DMS 273 (cell line): ENCODE data around the gene ZMYM2.
"Not testable (repeated sequence)": the region's sequence is repeated elsewhere in the genome, so short reads cannot be mapped to it uniquely, and the experiment has no call there.

ENCODE experiments used
- DNase-seq: peaks from one replicate; lab custom pipeline; 2025; ENCODE audit not compliant: unreplicated experiment; lab: John Stamatoyannopoulos, UW

ZMYM2 gene

GRCh38 chr13:19958155-19959111, at the start of gene ZMYM2:
ZMYM2 (plus strand) TSS chr13:19958727; CDS start chr13:19993073, 34,346 bp downstream.
- peak; percentile 97 for DNase-seq

GRCh38 chr13:19910336-19911072, 48.0 kb upstream of the ZMYM2 start:
- DNase-seq = no peak

DNA sequence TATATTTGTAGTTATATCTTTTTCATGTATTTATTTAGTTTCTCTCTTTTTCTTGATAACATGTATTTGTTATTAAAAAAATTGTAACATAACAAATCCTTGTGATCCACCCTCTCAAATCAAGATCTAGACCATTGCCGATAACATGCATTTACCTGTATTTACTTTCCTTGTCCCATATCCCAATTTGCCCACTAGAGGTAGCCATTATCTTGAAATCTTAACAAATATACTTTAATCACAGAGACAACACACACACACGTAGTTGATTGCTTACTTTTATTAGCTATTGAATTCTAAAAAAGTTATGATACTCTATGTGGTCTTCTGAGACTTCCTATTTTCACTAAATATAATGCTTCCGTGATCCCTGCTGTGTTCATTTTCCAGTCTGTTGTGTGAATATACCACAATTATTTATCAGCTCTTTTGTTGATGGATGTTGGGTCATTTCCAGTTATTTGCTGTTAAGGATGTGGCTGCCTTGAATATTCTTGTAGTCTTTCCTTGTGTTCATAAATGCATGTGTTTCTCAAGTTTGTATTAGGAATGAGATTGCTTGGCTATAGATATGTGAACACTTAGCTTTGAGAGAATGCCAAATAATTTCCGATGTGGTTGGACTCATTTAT, 31.3 kb upstream of the ZMYM2 start:
- peak; percentile 43 for DNase-seq

DNA sequence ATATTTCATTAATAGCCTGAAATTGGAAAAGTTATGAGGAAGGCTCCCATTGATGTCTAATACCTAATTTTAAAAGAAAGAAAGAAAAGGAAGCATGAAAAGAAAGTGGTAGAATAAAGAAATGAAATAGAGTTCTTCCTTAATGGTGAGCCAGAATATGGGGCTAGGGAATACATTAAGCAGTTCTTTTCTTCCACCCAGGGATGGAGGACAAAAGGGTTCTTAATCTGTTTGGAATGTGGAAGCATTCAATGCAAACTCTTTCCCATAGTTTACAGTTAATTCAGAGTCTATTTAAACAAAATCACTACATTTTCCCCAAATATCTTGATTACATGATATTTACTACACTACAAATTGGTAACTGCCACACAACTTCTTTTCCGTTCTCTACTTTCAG, 18.4 kb upstream of the ZMYM2 start:
- no peak for DNase-seq

DNA sequence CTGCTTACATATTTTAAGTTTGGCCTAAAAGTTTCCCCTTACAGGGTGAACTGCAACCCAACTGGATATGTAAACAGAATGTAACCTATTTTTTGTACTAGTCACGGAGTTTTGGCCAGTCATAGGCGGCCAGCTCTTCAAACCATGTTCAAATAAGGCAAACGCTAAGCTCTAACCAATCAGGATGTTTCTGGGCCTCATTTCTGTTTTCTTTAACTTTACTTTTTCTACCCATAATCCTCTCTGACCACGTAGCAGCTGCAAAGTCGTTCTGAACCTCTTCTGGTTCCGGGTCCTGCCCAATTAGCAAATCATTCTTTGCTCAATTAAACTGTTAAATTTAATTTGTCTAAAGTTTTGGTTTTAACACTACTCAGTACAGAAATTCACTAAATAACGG, 8.2 kb upstream of the ZMYM2 start:
- DNase-seq = no peak

DNA sequence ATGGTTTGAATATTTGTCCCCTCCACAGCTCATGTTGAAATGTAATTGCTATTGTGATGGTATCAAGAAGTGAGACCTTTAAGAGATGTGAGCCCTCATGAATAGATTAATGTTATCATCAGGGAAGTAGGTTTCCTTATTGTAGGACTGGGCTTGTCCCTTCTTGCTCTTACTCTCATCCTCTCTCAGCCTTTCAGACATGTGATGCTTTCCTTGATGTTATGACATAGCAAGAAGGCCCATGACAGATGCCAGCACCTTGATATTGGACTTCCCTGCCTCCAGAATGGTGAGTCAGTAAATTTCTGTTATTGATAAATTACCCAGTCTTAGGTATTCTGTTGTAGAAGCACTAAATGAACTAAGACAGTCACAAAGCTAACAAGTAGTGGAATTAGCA, 5.7 kb upstream of the ZMYM2 start:
- DNase-seq = no peak

DNA sequence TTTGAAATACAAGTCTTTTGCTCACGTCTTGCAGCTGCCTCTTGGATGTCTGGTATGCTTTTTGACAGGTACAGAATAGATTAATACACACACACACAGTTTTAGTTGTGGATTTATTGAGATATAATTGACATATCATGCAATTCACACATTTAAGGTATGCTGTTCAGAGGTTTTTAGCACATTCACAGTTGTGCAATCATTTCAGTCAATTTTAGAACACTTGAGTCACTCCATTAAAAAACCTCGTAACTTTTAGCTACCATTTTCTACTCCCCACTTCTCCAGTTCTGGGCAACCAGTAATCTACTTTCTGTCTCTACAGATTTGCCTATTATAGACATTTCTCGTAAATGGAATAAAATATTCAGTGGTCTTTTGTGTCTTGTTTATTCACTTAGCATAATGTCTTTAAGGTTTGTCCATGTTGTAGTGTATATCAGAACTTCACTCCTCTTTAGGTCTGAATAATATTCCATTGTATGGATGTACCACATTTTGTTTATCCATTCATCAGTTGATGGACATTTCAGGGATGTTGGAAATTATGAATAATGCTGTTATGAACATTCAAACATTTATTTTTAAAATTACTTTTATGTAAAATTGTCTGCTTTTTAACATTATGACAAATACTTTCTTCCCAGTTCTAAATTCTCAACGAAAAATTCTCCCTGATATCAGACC, 2.5 kb upstream of the ZMYM2 start:
- no peak for DNase-seq

DNA sequence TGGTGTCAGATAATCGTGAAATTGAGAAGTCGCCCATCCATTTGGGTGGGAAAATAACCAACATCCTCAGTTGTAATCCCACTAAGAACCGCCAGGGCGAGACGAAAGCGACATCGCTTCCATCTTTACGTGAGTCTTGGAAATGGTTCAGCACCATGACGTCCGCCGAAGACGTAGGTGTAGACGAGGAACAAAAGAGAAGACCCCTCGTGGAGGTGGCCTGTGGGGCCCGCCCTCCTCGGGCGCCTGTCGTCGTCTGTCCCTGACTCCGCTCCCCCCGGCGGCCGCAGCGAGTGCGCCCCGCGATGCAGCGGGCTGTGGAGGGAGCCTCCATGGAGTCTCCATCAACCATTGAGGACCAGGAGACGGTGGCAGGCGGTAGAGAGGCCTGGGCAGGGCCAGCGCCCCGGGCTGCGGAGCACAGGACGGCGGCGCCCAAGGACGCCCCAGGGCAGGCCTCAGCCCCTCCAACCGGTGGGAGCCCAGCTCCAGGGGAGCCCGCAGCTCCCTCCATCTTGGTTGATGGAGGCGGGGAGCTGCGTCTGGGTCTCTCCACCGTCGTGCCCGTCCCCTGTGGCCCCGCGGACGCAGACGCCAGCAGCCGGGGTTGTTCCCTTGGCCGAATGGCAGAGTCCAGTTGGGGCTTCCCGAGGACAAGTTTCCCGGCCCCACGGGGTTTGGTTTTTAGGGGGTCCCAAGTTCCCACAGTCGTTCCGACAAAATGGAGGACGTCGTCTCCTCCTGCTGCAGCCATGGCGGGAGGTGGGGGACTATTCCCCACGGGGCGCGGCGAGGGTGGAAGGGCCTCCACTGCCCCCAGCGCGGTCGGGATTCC, 990 bp upstream of the ZMYM2 start:
- DNase-seq = peak; percentile 84

DNA sequence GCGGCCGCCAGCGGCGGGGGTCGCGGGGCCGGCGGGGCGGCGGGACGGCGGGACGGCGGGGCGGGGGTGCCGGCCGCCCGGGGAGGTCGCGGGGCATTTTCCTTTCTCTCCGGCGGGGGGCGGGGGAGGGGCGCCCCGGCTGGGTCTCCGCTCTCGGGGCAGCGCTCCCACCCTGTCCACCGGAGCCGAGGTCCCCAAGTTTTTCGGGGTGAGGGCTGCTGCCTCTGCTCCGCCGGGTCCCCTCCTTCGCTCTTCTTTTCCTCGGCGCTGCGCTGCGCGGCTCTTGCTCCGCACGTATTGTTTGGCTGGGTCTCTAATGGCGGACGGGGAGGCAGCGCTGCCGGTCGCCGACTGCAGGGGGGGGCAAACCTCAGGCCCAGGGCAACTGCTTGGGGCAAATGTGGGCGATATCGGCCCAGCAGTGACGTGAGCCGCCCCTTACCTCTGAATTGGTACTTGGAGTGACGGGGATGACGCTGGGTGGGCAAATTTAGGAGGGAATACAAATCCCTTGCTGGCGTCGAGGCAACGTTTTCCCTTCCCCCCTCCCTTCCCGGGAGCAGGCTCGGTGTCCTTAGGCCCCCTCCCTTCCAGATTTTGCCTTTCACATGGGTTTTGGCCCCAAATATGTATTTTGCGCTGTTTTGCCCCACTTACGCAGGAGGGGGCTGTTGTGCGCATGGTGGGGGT, 759 bp downstream of the ZMYM2 start:
- DNase-seq = peak; percentile 68

DNA sequence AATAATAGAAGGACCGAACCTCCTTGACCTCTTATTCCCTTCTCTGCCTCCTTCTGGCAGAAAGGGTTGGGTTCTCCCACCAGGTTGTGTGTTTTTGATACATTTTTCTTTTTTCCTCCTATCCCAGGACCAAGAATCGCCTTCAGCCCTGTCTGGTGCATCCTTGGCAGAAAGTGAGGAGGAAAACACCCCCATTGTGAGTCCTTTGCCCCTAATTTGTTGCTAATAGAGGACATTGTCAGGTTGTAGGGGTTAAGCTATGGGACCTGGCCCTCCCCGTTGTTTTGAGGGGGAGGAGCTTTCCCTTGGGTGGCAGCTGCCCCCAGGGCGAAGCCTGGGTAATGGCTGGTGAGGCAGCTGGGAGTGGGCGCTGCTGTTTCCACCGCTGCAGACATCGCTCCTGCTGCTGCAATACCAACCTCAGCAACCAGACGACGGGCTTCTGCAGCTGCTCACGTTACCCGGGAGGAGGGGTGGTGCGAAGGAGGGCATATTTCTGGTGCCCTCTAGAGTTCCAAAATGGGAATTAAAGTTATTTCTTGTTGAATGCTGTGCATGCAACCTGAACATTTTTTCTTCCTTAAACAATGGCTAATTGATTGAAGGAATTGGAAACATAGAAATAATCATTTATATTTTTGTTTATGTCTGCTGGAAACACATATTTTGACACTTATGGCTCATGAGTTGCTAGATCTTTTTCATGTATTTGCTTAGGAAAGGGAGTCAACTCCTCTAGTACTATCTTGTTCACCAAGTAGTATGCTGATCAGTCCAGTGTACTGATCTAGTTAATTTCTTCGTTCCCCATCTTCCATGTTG, 1.5 kb downstream of the ZMYM2 start:
- DNase-seq = peak; percentile 96

DNA sequence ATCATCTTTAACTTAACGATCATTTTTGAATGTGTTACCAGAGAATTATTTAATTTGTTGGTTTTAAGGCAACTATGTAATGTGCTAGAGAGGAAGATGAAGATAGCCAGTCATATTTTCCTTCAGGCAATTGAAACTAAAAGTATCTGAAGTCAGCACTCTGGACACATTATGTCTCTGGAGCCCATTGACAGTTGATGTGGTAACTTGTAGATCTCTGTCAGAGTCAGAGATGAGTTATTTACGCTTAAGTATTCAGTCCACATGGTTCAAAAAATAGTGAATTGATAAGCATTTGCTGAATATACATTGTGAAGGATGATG, 2.1 kb downstream of the ZMYM2 start:
- no peak for DNase-seq

DNA sequence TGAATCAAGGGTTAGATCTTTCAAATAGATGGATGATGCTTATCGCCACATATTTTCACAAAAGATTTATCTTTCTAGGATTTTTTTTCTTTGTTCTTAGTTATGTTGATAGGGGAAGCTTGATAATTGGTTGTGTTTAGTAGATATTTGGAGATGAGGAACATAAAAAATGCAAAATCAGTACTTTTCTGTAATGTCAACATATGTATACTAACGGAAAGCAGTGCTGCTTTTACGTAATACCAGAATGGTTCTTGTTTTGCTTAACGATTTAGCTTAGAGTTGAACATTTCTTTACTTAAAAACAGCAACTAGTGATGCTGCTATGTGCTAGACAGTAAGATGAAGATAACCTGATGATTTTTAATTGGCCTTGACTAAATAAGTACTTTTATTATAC, 3.0 kb downstream of the ZMYM2 start:
- no peak for DNase-seq

GRCh38 chr13:19961924-19962323, 3.4 kb downstream of the ZMYM2 start:
- DNase-seq = no peak

DNA sequence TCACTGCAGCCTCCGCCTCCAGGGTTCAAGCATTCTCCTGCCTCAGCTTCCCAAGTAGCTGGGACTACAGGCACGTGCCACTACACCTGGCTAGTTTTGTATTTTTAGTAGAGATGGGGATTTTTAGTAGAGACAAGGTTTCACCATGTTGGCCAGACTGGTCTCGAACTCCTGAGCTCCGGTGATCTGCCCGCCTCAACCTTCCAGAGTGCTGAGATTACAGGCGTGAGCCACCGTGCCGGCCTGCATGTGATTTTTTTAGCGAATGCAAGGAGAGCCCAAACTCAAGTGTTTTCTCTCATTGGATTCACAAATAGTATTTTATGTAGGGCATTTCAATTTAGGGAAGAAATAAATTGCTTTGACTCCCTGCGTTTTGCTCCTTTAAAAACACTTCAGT, 4.4 kb downstream of the ZMYM2 start:
- no peak for DNase-seq

DNA sequence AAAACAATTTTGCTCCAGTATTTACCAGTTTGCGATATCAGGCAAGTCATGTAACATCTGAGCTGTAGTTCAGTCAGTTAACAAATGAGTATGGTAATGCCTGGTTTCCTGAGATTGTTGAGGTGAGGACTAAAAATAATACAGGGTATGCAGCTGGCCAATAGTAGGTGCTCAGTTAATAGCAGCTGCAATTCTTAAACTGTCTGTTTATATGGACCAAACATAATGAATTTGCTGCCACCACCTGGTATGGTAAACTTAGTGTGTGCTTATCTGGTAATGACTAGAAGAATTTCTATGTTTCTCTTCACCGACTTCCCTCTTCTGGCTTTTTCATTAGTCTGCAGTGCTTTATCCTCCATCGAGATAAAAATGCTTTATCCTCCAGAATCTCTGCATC, 9.1 kb downstream of the ZMYM2 start:
- DNase-seq = peak; percentile 8

DNA sequence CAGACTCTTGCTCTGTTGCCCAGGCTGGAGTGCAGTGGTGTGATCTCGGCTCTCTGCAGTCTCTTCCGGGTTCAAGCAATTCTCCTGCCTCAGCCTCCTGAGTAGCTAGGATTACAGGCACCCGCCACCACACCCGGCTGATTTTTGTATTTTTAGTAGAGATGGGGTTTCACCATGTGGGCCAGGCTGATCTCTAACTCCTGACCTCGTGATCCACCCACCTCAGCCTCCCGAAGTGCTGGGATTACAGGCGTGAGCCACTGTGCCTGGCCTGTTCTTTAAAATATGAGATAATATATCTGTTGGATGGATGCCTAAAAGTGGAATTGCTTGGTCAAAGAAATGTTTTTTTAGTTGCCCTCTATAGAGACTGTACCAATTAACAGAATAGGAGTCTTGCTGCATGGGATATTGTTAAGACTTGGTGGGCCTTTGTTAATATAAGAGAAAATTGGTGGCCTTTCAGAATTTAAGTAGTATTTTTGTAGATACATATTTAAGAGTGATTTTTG, 16.0 kb downstream of the ZMYM2 start:
- not testable (repeated sequence) for DNase-seq

DNA sequence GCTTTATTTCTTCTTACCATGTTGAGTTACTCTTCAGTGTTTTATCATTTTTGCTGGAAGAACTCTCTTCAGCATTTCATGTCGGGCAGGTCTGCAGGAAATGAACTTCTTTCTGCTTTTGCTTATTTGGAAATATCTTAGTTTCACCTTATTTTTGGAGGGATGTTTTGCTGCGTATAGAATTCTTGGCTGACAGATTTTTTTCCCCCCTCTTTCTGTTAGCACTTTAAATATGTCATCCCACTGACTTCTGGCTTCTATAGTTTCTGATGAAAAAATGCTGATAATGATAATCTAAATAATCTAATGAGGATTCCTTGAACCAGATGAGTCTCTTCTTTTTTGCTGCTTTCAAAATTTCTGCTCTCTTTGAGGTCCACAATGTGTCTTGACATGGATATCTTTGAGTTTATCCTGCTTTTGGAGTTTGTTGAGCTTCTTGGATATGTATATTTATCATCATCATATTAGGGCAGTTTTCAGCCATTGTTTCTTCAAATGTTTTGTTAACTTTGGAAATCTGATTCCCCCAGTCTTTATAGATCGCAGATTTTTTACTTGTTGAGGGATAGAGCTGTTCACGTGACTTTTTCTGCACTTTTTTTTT, 20.4 kb downstream of the ZMYM2 start:
- DNase-seq = no peak

GRCh38 chr13:19981685-19982238, 23.2 kb downstream of the ZMYM2 start:
- no peak for DNase-seq
